DMS114 treated with DMSO at 0.1 percent for 48 hours (cell line): ENCODE measurements around the gene AKR7A2.
"Not testable (repeated sequence)": the region's sequence is repeated elsewhere in the genome, so short reads cannot be mapped to it uniquely, and the experiment has no call there.

Experiments used
- DNase-seq: peaks from one replicate; lab custom pipeline; 2025; ENCODE audit not compliant: unreplicated experiment; lab: John Stamatoyannopoulos, UW

AKR7A2 gene

DNA sequence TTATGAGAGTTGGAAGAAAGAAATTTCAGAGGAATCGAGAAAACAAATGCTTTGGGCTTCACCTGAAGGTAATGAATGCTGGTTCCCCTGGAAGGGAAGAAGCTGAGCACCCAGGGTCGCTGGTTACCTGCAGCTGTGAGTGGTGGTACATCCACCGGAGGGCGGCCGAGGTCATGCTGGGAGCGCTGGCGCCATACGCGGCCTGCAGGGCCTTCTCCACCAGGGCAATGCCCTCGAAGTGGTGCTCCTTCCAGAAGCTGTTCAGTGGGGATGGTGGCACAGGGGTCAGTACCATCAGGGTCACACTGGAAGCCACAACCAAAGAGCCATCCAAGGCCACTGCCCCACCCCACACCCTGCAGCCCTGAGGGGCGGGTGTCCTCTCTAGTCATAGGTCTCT is 43.5 kb downstream of the AKR7A2 start:
- no peak for DNase-seq

DNA sequence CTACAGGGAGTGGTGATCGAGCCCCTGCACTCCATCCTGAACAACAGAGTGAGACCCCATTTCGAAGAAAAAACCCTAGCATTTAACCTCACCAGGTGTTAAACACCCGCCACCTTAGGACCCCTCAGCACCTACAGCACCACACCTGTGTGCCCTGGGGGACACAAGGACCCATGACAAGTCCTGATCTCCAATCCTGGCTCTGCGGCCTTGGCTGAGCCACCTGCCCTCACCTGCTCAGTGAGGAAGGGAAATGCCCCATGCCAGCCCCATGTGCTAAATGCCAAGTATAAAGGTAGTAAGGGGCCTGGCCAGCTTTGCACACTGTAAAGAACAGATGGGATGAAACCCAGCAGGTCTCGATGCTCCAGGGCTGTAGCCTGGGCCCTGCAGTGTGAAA is 49.2 kb downstream of the AKR7A2 start:
- no peak for DNase-seq

DNA sequence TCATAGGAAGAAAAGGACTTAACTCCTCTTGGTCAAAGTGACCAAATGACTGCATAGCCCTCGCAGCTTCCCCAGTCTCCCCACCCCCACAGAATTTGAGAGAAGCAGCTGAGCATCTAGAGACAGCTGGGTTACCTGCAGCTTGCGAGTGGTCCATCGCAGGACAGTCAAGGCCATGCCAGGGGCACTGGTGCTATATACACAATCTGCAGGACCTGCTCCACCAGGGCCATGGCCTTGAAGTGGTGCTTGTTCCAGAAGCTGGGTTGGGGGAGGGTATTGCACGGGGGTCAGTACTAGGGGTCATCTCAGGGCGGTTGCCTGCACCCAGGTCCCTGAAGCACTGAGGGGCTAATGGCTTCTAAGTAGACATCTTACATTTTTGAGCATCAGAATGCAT is 49.9 kb downstream of the AKR7A2 start:
- no peak for DNase-seq

DNA sequence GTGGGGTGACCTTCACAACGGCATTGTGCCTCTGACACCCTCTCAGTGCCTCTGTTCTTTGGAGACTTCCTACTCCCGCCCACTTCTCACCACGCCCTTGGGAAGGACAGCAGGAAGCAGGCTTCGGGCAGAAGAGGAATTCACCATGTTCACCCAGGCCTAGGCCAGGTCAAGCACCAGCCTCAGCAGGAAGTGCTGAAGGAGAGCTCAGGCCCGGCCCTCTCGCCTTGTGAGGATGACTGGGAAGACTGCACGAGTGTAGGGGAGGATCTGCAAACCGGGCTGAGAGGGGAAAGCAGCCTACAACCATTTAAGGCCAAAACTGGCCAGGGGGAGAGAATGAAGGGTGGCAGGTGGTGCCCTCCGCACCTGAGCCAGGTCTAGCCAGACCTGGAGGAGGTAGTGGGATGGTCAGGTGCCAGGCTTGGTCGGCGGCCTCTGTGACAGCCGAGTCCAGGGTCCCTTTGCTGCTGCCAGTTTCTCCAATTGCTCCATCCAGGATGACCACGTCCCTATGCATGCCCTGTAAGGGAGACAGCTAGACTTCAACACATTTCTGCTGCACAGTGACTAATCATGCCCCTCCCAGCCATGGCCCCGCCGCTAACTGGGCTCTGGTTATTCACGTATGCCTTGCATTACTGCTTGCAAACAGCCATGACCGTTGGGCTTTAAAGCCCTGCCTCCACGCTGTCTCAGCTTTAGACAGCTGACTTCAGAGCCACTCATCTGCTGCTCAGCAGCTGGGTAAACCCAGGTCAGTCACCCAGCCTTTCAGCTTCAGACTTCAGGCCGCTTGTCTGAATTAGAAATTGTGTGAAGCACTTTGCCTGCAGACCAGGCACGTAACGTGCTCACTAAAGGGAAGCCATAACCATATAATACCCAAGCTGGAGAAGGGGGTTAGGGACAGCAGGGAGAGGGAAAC is 51.5 kb downstream of the AKR7A2 start:
- no peak for DNase-seq

DNA sequence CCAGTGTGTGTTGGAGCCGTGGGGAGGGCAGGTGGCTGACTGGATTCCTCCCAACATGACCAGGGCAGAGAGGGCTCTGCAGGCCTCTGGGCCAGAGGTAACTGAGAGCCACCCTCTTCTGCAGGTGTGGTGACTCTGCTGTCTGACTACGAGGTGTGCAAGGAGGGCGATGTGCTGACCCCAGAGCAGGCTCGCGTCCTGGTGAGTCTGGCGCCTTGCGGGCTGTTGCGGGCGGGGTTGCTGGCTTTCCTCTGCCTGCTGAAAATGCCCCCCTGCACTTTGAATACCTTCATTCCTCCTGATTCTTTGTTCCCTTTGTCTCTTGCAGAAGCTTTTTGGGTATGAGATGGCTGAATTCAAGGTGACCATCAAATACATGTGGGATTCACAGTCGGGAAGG is 53.6 kb downstream of the AKR7A2 start:
- no peak for DNase-seq

DNA sequence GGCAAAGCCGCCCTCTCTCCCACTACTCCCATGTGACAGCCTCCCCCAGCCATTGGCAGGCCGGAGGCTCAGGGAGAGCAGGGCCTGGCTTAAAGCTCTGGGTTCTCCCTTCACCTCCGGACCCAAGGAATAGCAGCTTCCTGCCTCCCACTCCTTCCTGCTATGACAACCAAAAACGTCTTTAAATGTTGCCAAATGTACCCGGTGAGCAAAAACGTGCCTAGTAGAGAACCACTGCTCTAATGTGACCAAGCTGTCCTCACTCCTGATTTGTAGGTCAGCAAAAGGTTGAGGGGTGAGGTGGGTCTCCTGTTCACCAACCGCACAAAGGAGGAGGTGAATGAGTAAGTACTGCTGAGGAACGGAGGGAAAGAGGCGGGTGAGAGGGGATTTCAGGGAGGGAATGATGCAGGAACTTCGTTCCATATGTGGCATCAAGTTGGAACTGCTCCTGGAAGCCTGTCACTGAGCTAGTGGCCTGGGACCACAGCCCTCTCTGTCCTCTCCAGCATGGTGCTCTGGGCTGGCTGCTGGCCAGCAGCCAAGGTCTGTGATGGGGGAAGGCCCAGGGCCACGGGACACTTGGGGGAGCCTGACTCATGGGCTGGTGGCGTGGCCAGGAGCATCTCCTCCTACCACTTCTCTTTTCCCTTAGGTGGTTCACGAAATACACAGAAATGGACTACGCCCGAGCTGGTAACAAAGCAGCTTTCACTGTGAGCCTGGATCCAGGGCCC is 54.6 kb downstream of the AKR7A2 start:
- no peak for DNase-seq

DNA sequence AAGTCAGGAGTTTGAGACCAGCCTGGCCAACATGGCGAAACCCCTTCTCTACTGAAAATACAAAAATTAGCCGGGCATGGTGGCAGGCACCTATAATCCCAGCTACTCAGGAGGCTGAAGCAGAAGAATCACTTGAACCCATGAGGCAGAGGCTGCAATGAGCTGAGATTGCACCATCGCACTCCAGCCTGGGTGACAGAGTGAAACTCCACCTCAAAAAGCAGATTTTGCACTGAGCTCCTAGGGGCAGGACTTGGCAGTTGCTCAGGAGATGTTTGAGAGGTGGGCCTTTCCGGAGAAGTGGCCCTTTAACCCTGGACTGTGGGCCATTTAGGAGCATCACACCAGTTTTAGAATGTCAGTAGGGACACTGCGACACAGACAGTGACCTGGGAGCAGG is 55.6 kb downstream of the AKR7A2 start:
- not testable (repeated sequence) for DNase-seq

DNA sequence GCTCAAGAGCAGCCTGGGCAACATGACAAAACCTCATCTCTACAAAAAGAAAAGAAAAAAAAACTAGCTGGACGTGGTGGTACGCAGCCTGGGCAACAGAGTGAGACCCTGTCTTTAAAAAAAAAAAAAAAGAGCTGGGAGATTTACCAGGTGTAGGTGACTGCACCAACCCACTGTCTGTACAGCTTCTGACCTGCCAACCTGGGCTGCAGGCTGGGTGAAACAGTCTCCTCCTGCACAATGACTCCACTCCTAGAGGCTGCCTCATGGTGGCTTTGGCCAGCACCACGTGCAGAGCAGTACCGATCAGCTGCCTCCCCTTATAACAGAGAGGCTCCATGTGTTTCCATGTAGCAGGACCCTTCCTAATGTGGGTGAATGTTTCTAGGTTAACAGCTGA is 56.7 kb downstream of the AKR7A2 start:
- DNase-seq = no peak

DNA sequence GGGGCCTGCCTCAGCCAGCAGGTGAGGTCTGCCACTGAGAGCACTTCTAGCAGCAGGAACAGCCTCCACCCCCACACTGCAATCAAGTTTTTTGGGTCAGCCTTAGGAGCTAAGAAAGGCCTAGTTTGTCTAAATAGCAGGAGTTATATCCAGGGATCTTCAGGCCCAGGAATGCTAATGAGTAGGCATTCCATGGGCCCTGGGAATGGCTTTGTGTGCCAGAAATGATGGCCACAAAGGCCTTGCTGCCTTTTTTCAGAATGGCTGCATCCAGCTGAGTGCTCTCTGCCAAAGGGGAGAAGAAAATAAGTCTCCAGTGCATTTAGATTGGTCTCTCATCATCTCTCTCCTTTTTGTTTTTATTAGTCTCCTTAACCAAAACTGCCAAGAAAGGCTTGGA is 57.5 kb downstream of the AKR7A2 start:
- no peak for DNase-seq
